Measurements from ENCODE around the gene HS6ST1. TPM values are rescaled to one million over a fixed set of nuclear protein-coding genes. Genes with fewer than 3 reads are reported as not detected.

Gene HS6ST1
- total and polyA plus RNA-seq, 2 of the 4 experiments (the other 2 are of a cell fraction), result 29.9 to 36.9 TPM

- Histone ChIP-seq H3K4me1 (ENCODE audit: control insufficient read depth, insufficient read depth, low read length) (peaks cover 20% of the 10 kb centered on the region), H2BK5ac (ENCODE audit: low read depth, low read length, poor library complexity, severe bottlenecking) (no peak overlapping the region), H2AFZ (replicated peaks; ENCODE audit: low read length, poor library complexity) (no peak overlapping the region), H2BK15ac (ENCODE audit: low read depth, low read length) (no peak overlapping the region), H4K5ac (ENCODE audit: low read depth, low read length) (no peak overlapping the region), H3K9ac (ENCODE audit: low read depth, low read length) (no peak overlapping the region), H3K4me2 (ENCODE audit: low read depth, low read length) (no peak overlapping the region), H3K36me3 (ENCODE audit: control insufficient read depth, insufficient read depth, low read length) (peaks cover 59% of the 10 kb centered on the region), H3K4ac (ENCODE audit: low read depth, low read length) (no peak overlapping the region), H3K23ac (ENCODE audit: low read depth, low read length) (no peak overlapping the region), H2AK9ac (replicated peaks; ENCODE audit: low read depth, low read length, poor library complexity) (no peak overlapping the region), H4K8ac (ENCODE audit: low read depth in 2 of 2, low read length in 2 of 2) (no peak overlapping the region), H3K18ac (ENCODE audit: low read depth, low read length) (no peak overlapping the region), H3K9me1 (ENCODE audit: insufficient read depth, low read length) (peaks cover 21% of the 10 kb centered on the region), H3K56ac (ENCODE audit: extremely low read depth, insufficient read depth, low read length) (no peak overlapping the region), H4K91ac (ENCODE audit: insufficient read depth, low read depth, low read length) (no peak overlapping the region), H3K14ac (replicated peaks; ENCODE audit: low read depth, low read length) (no peak overlapping the region), H3K27ac (ENCODE audit: insufficient read depth, low read length) (no peak overlapping the region), H3K27me3 (ENCODE audit: control insufficient read depth, insufficient read depth, low read length) (no peaks in the 10 kb centered on the region), H2BK20ac (ENCODE audit: low read depth, low read length) (no peak overlapping the region), H2AK5ac (ENCODE audit: low read depth, low read length) (no peak overlapping the region), H4K20me1 (ENCODE audit: insufficient read depth, low read length) (peaks cover 98% of the 10 kb centered on the region), H3K9me3 (ENCODE audit: control insufficient read depth, insufficient read depth, low read length) (peaks cover 2% of the 10 kb centered on the region; the same call in 1 of the 2 replicates), H2BK120ac (ENCODE audit: low read depth, low read length) (no peak overlapping the region), H3K4me3 (ENCODE audit: insufficient read depth, low read depth, low read length) (no peak overlapping the region), H3K79me1 (ENCODE audit: low read depth in 1 of 2, low read length in 2 of 2) (peaks cover 47 to 94% of the 10 kb centered on the region in 2 experiments)
- WGBS, 2 experiments (ENCODE audit: extremely low coverage in 2 of 2, insufficient read length in 1 of 2), result no CpG with 5 or more reads among the region's 7 CpGs
- no peak for DNase-seq
- in situ Hi-C loops (cut with MboI; ENCODE audit: low sequenced_read_pairs) (no loop called here), dilution Hi-C loops (cut with HindIII; ENCODE audit: low sequenced_read_pairs, unreplicated experiment) (no loop called here), intact Hi-C loops (cut with micrococcal nuclease) (no loop called here)
- BruUV-seq (replicated peaks), result no TSS peak
- no peak for ATAC-seq (ENCODE audit: low read depth)
- ChIA-PET CTCF (interaction anchor here (0.6 kb wide), 1 partner anchor 155 kb away, joined by 4 read pairs; no protein-coding TSS in a partner anchor), POLR2A (ENCODE audit: unreplicated experiment) (no interaction called here)
- TF ChIP-seq CEBPB (IDR thresholded peaks at IDR 0.05; ENCODE audit: low read depth, low read length), result no peak
- no peak for TF ChIP-seq RCOR1 (IDR thresholded peaks at IDR 0.05; ENCODE audit: insufficient replicate concordance, low read length)
- TF ChIP-seq CHD1 (IDR thresholded peaks at IDR 0.05; ENCODE audit: low read depth, low read length), result no peak
- TF ChIP-seq MAFK (IDR thresholded peaks at IDR 0.05; ENCODE audit: low read depth, low read length), result no peak
- TF ChIP-seq RAD21 (IDR thresholded peaks at IDR 0.05; ENCODE audit: low read length), result no peak
- TF ChIP-seq NFE2L2 (IDR thresholded peaks at IDR 0.05; ENCODE audit: low read depth, low read length), result no peak
- no peak for TF ChIP-seq SMC3 (IDR thresholded peaks at IDR 0.05; ENCODE audit: low read depth, low read length)
- TF ChIP-seq RFX5 (IDR thresholded peaks at IDR 0.05; ENCODE audit: low read depth, low read length), result no peak
- no peak for TF ChIP-seq POLR2A (IDR thresholded peaks at IDR 0.05; ENCODE audit: low read depth, low read length)
- no peak for TF ChIP-seq MAZ (IDR thresholded peaks at IDR 0.05; ENCODE audit: borderline replicate concordance, low read depth, low read length)
- TF ChIP-seq BHLHE40 (IDR thresholded peaks at IDR 0.05; ENCODE audit: low read depth, low read length), result no peak
- TF ChIP-seq, protein P1, sequence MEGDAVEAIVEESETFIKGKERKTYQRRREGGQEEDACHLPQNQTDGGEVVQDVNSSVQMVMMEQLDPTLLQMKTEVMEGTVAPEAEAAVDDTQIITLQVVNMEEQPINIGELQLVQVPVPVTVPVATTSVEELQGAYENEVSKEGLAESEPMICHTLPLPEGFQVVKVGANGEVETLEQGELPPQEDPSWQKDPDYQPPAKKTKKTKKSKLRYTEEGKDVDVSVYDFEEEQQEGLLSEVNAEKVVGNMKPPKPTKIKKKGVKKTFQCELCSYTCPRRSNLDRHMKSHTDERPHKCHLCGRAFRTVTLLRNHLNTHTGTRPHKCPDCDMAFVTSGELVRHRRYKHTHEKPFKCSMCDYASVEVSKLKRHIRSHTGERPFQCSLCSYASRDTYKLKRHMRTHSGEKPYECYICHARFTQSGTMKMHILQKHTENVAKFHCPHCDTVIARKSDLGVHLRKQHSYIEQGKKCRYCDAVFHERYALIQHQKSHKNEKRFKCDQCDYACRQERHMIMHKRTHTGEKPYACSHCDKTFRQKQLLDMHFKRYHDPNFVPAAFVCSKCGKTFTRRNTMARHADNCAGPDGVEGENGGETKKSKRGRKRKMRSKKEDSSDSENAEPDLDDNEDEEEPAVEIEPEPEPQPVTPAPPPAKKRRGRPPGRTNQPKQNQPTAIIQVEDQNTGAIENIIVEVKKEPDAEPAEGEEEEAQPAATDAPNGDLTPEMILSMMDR (conservative IDR thresholded peaks at IDR 0.05; ENCODE audit: low read depth, low read length), result no peak
- TF ChIP-seq ELK1 (IDR thresholded peaks at IDR 0.05; ENCODE audit: borderline replicate concordance, low read depth, low read length), result no peak
- TF ChIP-seq, protein P2, sequence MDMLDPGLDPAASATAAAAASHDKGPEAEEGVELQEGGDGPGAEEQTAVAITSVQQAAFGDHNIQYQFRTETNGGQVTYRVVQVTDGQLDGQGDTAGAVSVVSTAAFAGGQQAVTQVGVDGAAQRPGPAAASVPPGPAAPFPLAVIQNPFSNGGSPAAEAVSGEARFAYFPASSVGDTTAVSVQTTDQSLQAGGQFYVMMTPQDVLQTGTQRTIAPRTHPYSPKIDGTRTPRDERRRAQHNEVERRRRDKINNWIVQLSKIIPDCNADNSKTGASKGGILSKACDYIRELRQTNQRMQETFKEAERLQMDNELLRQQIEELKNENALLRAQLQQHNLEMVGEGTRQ (IDR thresholded peaks at IDR 0.05; ENCODE audit: low read depth, low read length), result no peak
- no peak for TF ChIP-seq MXI1 (IDR thresholded peaks at IDR 0.05; ENCODE audit: borderline replicate concordance, low read depth, low read length)
Observed at GRCh38 chr2:128279009-128279408, 39.7 kb downstream of the HS6ST1 start.

Data from IMR-90 (cell line).